ENCODE results near the gene NCAN.

- TF ChIP-seq YY1 (IDR thresholded peaks at IDR 0.05; ENCODE audit: low read depth) (no peak), CREB1 (IDR thresholded peaks at IDR 0.05; ENCODE audit: low read depth) (no peak), TEAD4 (IDR thresholded peaks at IDR 0.05) (no peak), EP300 (IDR thresholded peaks at IDR 0.05; ENCODE audit: borderline replicate concordance) (no peak), REST (IDR thresholded peaks at IDR 0.05; ENCODE audit: low read depth) (no peak), RAD21 (IDR thresholded peaks at IDR 0.05; ENCODE audit: low read depth) (no peak)
These were observed 50.7 kb downstream of the NCAN start for GRCh38 chr19:19262190-19263057.
